Activated T-cell treated with anti-CD3 and anti-CD28 coated beads, Interleukin-2, amount 50 U/mL, for 4 hours (primary cell): ENCODE results near the gene LRP10. TPM values are rescaled to one million over a fixed set of nuclear protein-coding genes. Genes with fewer than 3 reads are reported as not detected.
"Not testable (repeated sequence)": the region's sequence is repeated elsewhere in the genome, so short reads cannot be mapped to it uniquely, and the experiment has no call there.

Experiments used
- ATAC-seq, 2 donors: fragments of 200-7000 bp; cut with Tn5 transposase; one replicate each; pipeline ENCODE4 v1.10.0; 2021
- DNase-seq: peaks from one replicate; pipeline ENCODE4 v3.0.0-alpha.2; 2020
- H3K27me3 Mint-ChIP-seq: one replicate; pipeline ENCODE4 v1.8.0; 2021; ENCODE audit warnings: low read depth, mixed read lengths
- H3K36me3 Mint-ChIP-seq: one replicate; pipeline ENCODE4 v1.8.0; 2022; ENCODE audit warnings: mixed read lengths; ENCODE audit not compliant: insufficient read depth
- H3K4me1 Mint-ChIP-seq: one replicate; pipeline ENCODE4 v1.8.0; 2021; ENCODE audit warnings: low read depth, mixed read lengths
- H3K4me3 Mint-ChIP-seq: one replicate; pipeline ENCODE4 v1.8.0; 2021; ENCODE audit warnings: mild to moderate bottlenecking, moderate library complexity, mixed read lengths
- H3K9me3 Mint-ChIP-seq: one replicate; pipeline ENCODE4 v1.8.0; 2021; ENCODE audit warnings: mixed read lengths
- total RNA-seq, 3 donors: library from RNA; stranded (reverse); gene quantifications; one replicate each; pipeline ENCODE4 v1.2.1, GENCODE V29; 2021

The LRP10 gene
- total RNA-seq, 3 donors from 2014 or later: 19.3 to 33.7 (median 26.2) TPM

GRCh38 chr14:22848351-22849164 is 23.0 kb upstream of the LRP10 start:
- H3K4me1 Mint-ChIP-seq: peaks cover 5% of the 10 kb centered on the region
- DNase-seq (no peak), ATAC-seq (no peak)
- no peaks in the 10 kb centered on the region for H3K36me3 Mint-ChIP-seq
- no peak overlapping the region for H3K4me3 Mint-ChIP-seq
- H3K27me3 Mint-ChIP-seq: peaks cover 15% of the 10 kb centered on the region
- no peaks in the 10 kb centered on the region for H3K9me3 Mint-ChIP-seq

GRCh38 chr14:22849212-22849819 is 22.2 kb upstream of the LRP10 start:
- no peaks in the 10 kb centered on the region for H3K9me3 Mint-ChIP-seq
- H3K4me1 Mint-ChIP-seq: peaks cover 5% of the 10 kb centered on the region
- ATAC-seq (no peak), DNase-seq (no peak)
- no peaks in the 10 kb centered on the region for H3K36me3 Mint-ChIP-seq
- peaks cover 14% of the 10 kb centered on the region for H3K27me3 Mint-ChIP-seq
- H3K4me3 Mint-ChIP-seq: no peak overlapping the region

GRCh38 chr14:22850944-22851764 is 20.4 kb upstream of the LRP10 start:
- no peak for DNase-seq
- H3K36me3 Mint-ChIP-seq: no peaks in the 10 kb centered on the region
- no peak overlapping the region for H3K4me3 Mint-ChIP-seq

GRCh38 chr14:22852178-22852577 is 19.4 kb upstream of the LRP10 start:
- H3K27me3 Mint-ChIP-seq, DNase-seq, ATAC-seq, H3K4me3 Mint-ChIP-seq, H3K9me3 Mint-ChIP-seq, H3K4me1 Mint-ChIP-seq, H3K36me3 Mint-ChIP-seq: not testable (repeated sequence)

More at GRCh38 chr14:22850944-22851764, 20.4 kb upstream of the LRP10 start:
- Mint-ChIP-seq H3K27me3 (peaks cover 7% of the 10 kb centered on the region), H3K4me1 (peaks cover 6% of the 10 kb centered on the region), H3K9me3 (no peaks in the 10 kb centered on the region)
- ATAC-seq: no peak

- Mint-ChIP-seq H3K9me3 (no peaks in the 10 kb centered on the region), H3K4me1 (peaks cover 8% of the 10 kb centered on the region), H3K36me3 (no peaks in the 10 kb centered on the region), H3K4me3 (no peak overlapping the region), H3K27me3 (peaks cover 6% of the 10 kb centered on the region)
- DNase-seq (no peak), ATAC-seq (no peak)
These were observed 19.0 kb upstream of the LRP10 start for GRCh38 chr14:22852599-22852939.

GRCh38 chr14:22852940-22853767 is 18.4 kb upstream of the LRP10 start:
- peak; percentile 92 to 93 for ATAC-seq
- H3K4me1 Mint-ChIP-seq: peaks cover 11% of the 10 kb centered on the region
- H3K4me3 Mint-ChIP-seq: peak overlapping the region; percentile 80
- H3K36me3 Mint-ChIP-seq: no peaks in the 10 kb centered on the region
- DNase-seq: peak; percentile 95
- H3K27me3 Mint-ChIP-seq: peaks cover 6% of the 10 kb centered on the region
- H3K9me3 Mint-ChIP-seq: no peaks in the 10 kb centered on the region

- H3K27me3 Mint-ChIP-seq, H3K4me3 Mint-ChIP-seq, ATAC-seq, H3K36me3 Mint-ChIP-seq, H3K9me3 Mint-ChIP-seq, DNase-seq: not testable (repeated sequence)
- H3K4me1 Mint-ChIP-seq: peaks cover 18% of the 10 kb centered on the region
These were observed 17.2 kb upstream of the LRP10 start for GRCh38 chr14:22854296-22854695.

GRCh38 chr14:22854963-22855724 is 16.4 kb upstream of the LRP10 start:
- peaks cover 18% of the 10 kb centered on the region for H3K4me1 Mint-ChIP-seq
- H3K27me3 Mint-ChIP-seq: peaks cover 6% of the 10 kb centered on the region
- no peaks in the 10 kb centered on the region for H3K36me3 Mint-ChIP-seq
- DNase-seq: no peak
- H3K4me3 Mint-ChIP-seq: no peak overlapping the region
- ATAC-seq: no peak
- no peaks in the 10 kb centered on the region for H3K9me3 Mint-ChIP-seq

GRCh38 chr14:22856428-22856827 is 15.1 kb upstream of the LRP10 start:
- DNase-seq (no peak), ATAC-seq (no peak)
- peaks cover 8% of the 10 kb centered on the region for H3K27me3 Mint-ChIP-seq
- no peaks in the 10 kb centered on the region for H3K36me3 Mint-ChIP-seq
- H3K4me3 Mint-ChIP-seq: no peak overlapping the region
- no peaks in the 10 kb centered on the region for H3K9me3 Mint-ChIP-seq
- H3K4me1 Mint-ChIP-seq: peaks cover 18% of the 10 kb centered on the region

- peaks cover 16% of the 10 kb centered on the region for H3K4me1 Mint-ChIP-seq
- not testable (repeated sequence) for H3K36me3 Mint-ChIP-seq, ATAC-seq, DNase-seq, H3K9me3 Mint-ChIP-seq, H3K4me3 Mint-ChIP-seq
- peaks cover 12% of the 10 kb centered on the region for H3K27me3 Mint-ChIP-seq
These were observed 11.2 kb upstream of the LRP10 start for GRCh38 chr14:22860377-22860776.

- Mint-ChIP-seq H3K4me3 (no peak overlapping the region), H3K27me3 (peaks cover 8% of the 10 kb centered on the region), H3K9me3 (no peaks in the 10 kb centered on the region), H3K4me1 (peaks cover 19% of the 10 kb centered on the region), H3K36me3 (peaks cover 3% of the 10 kb centered on the region)
- ATAC-seq (no peak), DNase-seq (no peak)
These were observed 9.9 kb upstream of the LRP10 start for GRCh38 chr14:22861651-22862050.

GRCh38 chr14:22864979-22865378 is 6.6 kb upstream of the LRP10 start:
- ATAC-seq (no peak), DNase-seq (no peak)
- peaks cover 3% of the 10 kb centered on the region for H3K36me3 Mint-ChIP-seq
- no peak overlapping the region for H3K4me3 Mint-ChIP-seq
- peaks cover 14% of the 10 kb centered on the region for H3K4me1 Mint-ChIP-seq
- peaks cover 8% of the 10 kb centered on the region for H3K27me3 Mint-ChIP-seq
- H3K9me3 Mint-ChIP-seq: no peaks in the 10 kb centered on the region
